G401 (cell line): Measurements from ENCODE around the gene DUSP8. TPM values are rescaled to one million over a fixed set of nuclear protein-coding genes. Genes with fewer than 3 reads are reported as not detected.
"Not testable (repeated sequence)": the region's sequence is repeated elsewhere in the genome, so short reads cannot be mapped to it uniquely, and the experiment has no call there.

ENCODE experiments used
- DNase-seq: peaks from one replicate; pipeline ENCODE4 v3.0.0-alpha.2; 2015; ENCODE audit warnings: low spot score
- in situ Hi-C: cut with HindIII; loops from 2 replicates; pipeline ENCODE4 v1.10.0; 2016; ENCODE audit warnings: low sequenced_read_pairs, mixed read lengths
- total RNA-seq: library from RNA; depleted of rRNA; stranded (reverse); fragments of >200 nt; shearing (Covaris generic); gene quantifications from 2 replicates; pipeline ENCODE4 v1.2.3, GENCODE V29; 2014

DUSP8 gene
- total RNA-seq, 1 experiment from 2014 or later: 8.9 TPM

- in situ Hi-C loops: no loop called here
Measured at GRCh38 chr11:1522081-1522424, 50.0 kb downstream of the DUSP8 start.

GRCh38 chr11:1521382-1522080, 50.5 kb downstream of the DUSP8 start:
- DNase-seq: no peak
- in situ Hi-C loops: no loop called here

More at GRCh38 chr11:1522081-1522424, 50.0 kb downstream of the DUSP8 start:
- no peak for DNase-seq

- in situ Hi-C loops: no loop called here
Measured at GRCh38 chr11:1520663-1521267, 51.3 kb downstream of the DUSP8 start.

GRCh38 chr11:1520209-1520662, 51.8 kb downstream of the DUSP8 start:
- in situ Hi-C loops: no loop called here
- DNase-seq: no peak

More at GRCh38 chr11:1520663-1521267, 51.3 kb downstream of the DUSP8 start:
- DNase-seq: no peak

- in situ Hi-C loops: no loop called here
- peak; percentile 51 for DNase-seq
Measured at GRCh38 chr11:1519028-1520010, 52.8 kb downstream of the DUSP8 start.

GRCh38 chr11:1518301-1518700, 53.8 kb downstream of the DUSP8 start:
- in situ Hi-C loops: no loop called here
- no peak for DNase-seq

- DNase-seq: no peak
- in situ Hi-C loops: no loop called here
Measured at GRCh38 chr11:1517117-1518005, 54.7 kb downstream of the DUSP8 start.

GRCh38 chr11:1516273-1517067, 55.6 kb downstream of the DUSP8 start:
- no peak for DNase-seq
- in situ Hi-C loops: no loop called here

GRCh38 chr11:1515082-1516060, 56.7 kb downstream of the DUSP8 start:
- peak; percentile 80 for DNase-seq
- in situ Hi-C loops: no loop called here

GRCh38 chr11:1514336-1515061, 57.6 kb downstream of the DUSP8 start:
- DNase-seq: peak; percentile 54
- in situ Hi-C loops: no loop called here

- in situ Hi-C loops: no loop called here
- DNase-seq: no peak
Measured at GRCh38 chr11:1513326-1514296, 58.5 kb downstream of the DUSP8 start.

- not testable (repeated sequence) for DNase-seq
Measured at GRCh38 chr11:1512531-1513258, 59.4 kb downstream of the DUSP8 start.

GRCh38 chr11:1511937-1512496, 60.1 kb downstream of the DUSP8 start:
- DNase-seq: no peak
- in situ Hi-C loops: no loop called here

More at GRCh38 chr11:1512531-1513258, 59.4 kb downstream of the DUSP8 start:
- in situ Hi-C loops: not testable (repeated sequence)

GRCh38 chr11:1510928-1511327, 61.1 kb downstream of the DUSP8 start:
- in situ Hi-C loops: no loop called here

More at GRCh38 chr11:1510928-1511327, 61.1 kb downstream of the DUSP8 start:
- no peak for DNase-seq
